Natural killer cell (primary cell): ENCODE results near the gene RALY. TPM values are rescaled to one million over a fixed set of nuclear protein-coding genes. Genes with fewer than 3 reads are reported as not detected.

Experiments
- ATAC-seq, 3 donors: fragments of 150-1000 bp in 2 of 3; fragments of 200-7000 bp in 1 of 3; cut with Tn5 transposase; 1 replicate in 1 of 3; 2 replicates in 2 of 3; pipeline ENCODE4 v1.10.0; 2021; ENCODE audit warnings: mild to moderate bottlenecking in 2 of 3, moderate library complexity in 2 of 3
- DNase-seq, 2 donors: peaks; one replicate each; pipeline versions ENCODE4 v3.0.0 to v3.0.0-alpha.2; 2013 to 2021; ENCODE audit warnings: mixed read lengths in 1 of 2
- H3K27ac ChIP-seq: one replicate; pipeline ENCODE4 v1.5.1; 2013; ENCODE audit warnings: mild to moderate bottlenecking, low read length
- H3K27me3 ChIP-seq: one replicate; pipeline ENCODE4 v1.6.1; 2013; ENCODE audit warnings: low read length; ENCODE audit not compliant: control insufficient read depth, insufficient read depth
- H3K36me3 ChIP-seq: one replicate; pipeline ENCODE4 v1.6.1; 2013; ENCODE audit warnings: low read length; ENCODE audit not compliant: control insufficient read depth, insufficient read depth
- H3K4me1 ChIP-seq: one replicate; pipeline ENCODE4 v1.6.1; 2013; ENCODE audit warnings: low read length; ENCODE audit not compliant: control insufficient read depth, insufficient read depth
- H3K4me3 ChIP-seq: one replicate; pipeline ENCODE4 v1.5.1; 2013; ENCODE audit warnings: low read length
- H3K9me3 ChIP-seq: one replicate; pipeline ENCODE4 v1.6.1; 2013; ENCODE audit warnings: low read length; ENCODE audit not compliant: control insufficient read depth, insufficient read depth
- H3K27ac Mint-ChIP-seq, 2 donors: one replicate each; pipeline ENCODE4 v1.8.0; 2022; ENCODE audit warnings: mild to moderate bottlenecking in 2 of 2, mixed read lengths in 2 of 2, moderate library complexity in 1 of 2
- H3K27me3 Mint-ChIP-seq, 2 donors: one replicate each; pipeline ENCODE4 v1.8.0; 2022; ENCODE audit warnings: low read depth in 2 of 2, mixed read lengths in 2 of 2
- H3K36me3 Mint-ChIP-seq: one replicate; pipeline ENCODE4 v1.8.0; 2022; ENCODE audit warnings: mixed read lengths
- H3K4me1 Mint-ChIP-seq, 2 donors: one replicate each; pipeline ENCODE4 v1.8.0; 2022; ENCODE audit warnings: mixed read lengths in 2 of 2
- H3K4me3 Mint-ChIP-seq: one replicate; pipeline ENCODE4 v1.8.0; 2022; ENCODE audit warnings: mild to moderate bottlenecking, moderate library complexity, mixed read lengths
- H3K9me3 Mint-ChIP-seq, 2 donors: one replicate each; pipeline ENCODE4 v1.8.0; 2022; ENCODE audit warnings: mixed read lengths in 2 of 2
- CTCF ChIP-seq: fragments of 200-600 bp; IDR thresholded peaks from one replicate; pipeline ENCODE4 v1.8.0; 2022; ENCODE audit warnings: antibody characterized with exemption
- WGBS: methylation state at CpG from one replicate; pipeline ENCODE4 v1.1.7; 2013; ENCODE audit warnings: missing lambda C conversion rate; ENCODE audit not compliant: insufficient coverage; 5-methylcytosine and 5-hydroxymethylcytosine counted together
- intact Hi-C: fragments of 100-400 bp; cut with micrococcal nuclease; formaldehyde crosslinking; loops from one replicate; pipeline ENCODE4 v1.14.2; 2022
- total RNA-seq, 4 donors: library from RNA; stranded (reverse); fragments of 120-200 nt in 1 of 4; gene quantifications; one replicate each; pipeline versions ENCODE4 v1.2.3 to v1.2.4, GENCODE V29; 2013 to 2022

Gene RALY
- 100 to 1,000 TPM; 194 to 204 (median 198) TPM for total RNA-seq
- total RNA-seq (2013) = 91.9 TPM

GRCh38 chr20:33993576-33994221, at the start of gene RALY:
Gene RALY, plus strand, starts transcription at chr20:33993911. Its CDS starts 78,164 bp downstream, at chr20:34072075.
- Mint-ChIP-seq H3K27ac (peak within 1 kb of the TSS; percentile 92 to 98), H3K4me3 (peak within 1 kb of the TSS; percentile 85), H3K9me3 (no peaks in the 10 kb centered on the region), H3K4me1 (peaks cover 68 to 78% of the 10 kb centered on the region in 2 donors), H3K36me3 (no peaks in the 10 kb centered on the region), H3K27me3 (no peaks in the 10 kb centered on the region)
- ATAC-seq (peak; percentile 76 to 87 (median 76)), DNase-seq (peak; percentile 93 to 97)
- no peaks in the 10 kb centered on the region for H3K36me3 ChIP-seq
- intact Hi-C loops = loop anchor here (1.0 to 10.0 kb wide), 5 partner anchors 15 to 181 kb away; partner anchors contain the start of genes CHMP4B and EIF2S2
- H3K9me3 ChIP-seq = no peaks in the 10 kb centered on the region
- peak within 1 kb of the TSS; percentile 98 for H3K27ac ChIP-seq
- no peaks in the 10 kb centered on the region for H3K27me3 ChIP-seq
- no peak for TF ChIP-seq CTCF
- WGBS = under 1% methylated on average over 72 of the region's 72 CpGs
- H3K4me3 ChIP-seq = peak within 1 kb of the TSS; percentile 99
- peaks cover 43% of the 10 kb centered on the region for H3K4me1 ChIP-seq

GRCh38 chr20:33944914-33945313, 48.8 kb upstream of the RALY start:
- Histone ChIP-seq H3K36me3 (no peaks in the 10 kb centered on the region), H3K27me3 (no peaks in the 10 kb centered on the region), H3K4me1 (no peaks in the 10 kb centered on the region), H3K4me3 (no peak overlapping the region), H3K9me3 (peaks cover 22% of the 10 kb centered on the region), H3K27ac (no peak overlapping the region)
- Mint-ChIP-seq H3K4me3 (no peak overlapping the region), H3K4me1 (no peaks in the 10 kb centered on the region), H3K27me3 (no peaks in the 10 kb centered on the region), H3K9me3 (peaks cover 6 to 9% of the 10 kb centered on the region in 2 donors), H3K36me3 (peaks cover 22% of the 10 kb centered on the region), H3K27ac (no peak overlapping the region)
- TF ChIP-seq CTCF = no peak
- 84% methylated on average over 5 of the region's 5 CpGs for WGBS
- intact Hi-C loops = no loop called here
- DNase-seq (no peak), ATAC-seq (no peak)

GRCh38 chr20:33945391-33946081, 48.2 kb upstream of the RALY start:
- no peak for ATAC-seq
- no peaks in the 10 kb centered on the region for H3K36me3 ChIP-seq
- H3K4me3 ChIP-seq = no peak overlapping the region
- DNase-seq = no peak
- H3K27ac Mint-ChIP-seq = no peak overlapping the region
- intact Hi-C loops = no loop called here
- no peaks in the 10 kb centered on the region for H3K4me1 Mint-ChIP-seq
- H3K4me1 ChIP-seq = no peaks in the 10 kb centered on the region
- peaks cover under 1 to 2% of the 10 kb centered on the region in 2 donors for H3K27me3 Mint-ChIP-seq
- no peak overlapping the region for H3K4me3 Mint-ChIP-seq
- no peak for TF ChIP-seq CTCF
- peaks cover 22% of the 10 kb centered on the region for H3K9me3 ChIP-seq
- no peaks in the 10 kb centered on the region for H3K27me3 ChIP-seq
- H3K27ac ChIP-seq = no peak overlapping the region
- WGBS = 81% methylated on average over 5 of the region's 5 CpGs
- peaks cover 6 to 9% of the 10 kb centered on the region in 2 donors for H3K9me3 Mint-ChIP-seq
- H3K36me3 Mint-ChIP-seq = peaks cover 22% of the 10 kb centered on the region
